SU-DHL-6 (cell line): ENCODE data around the gene GRIN2B.

Experiments
- H2AFZ ChIP-seq: fragments of 200-600 bp; sonication (generic); 2 replicates; pipeline ENCODE4 v1.6.1; 2014; ENCODE audit warnings: low read depth, mild to moderate bottlenecking, moderate library complexity, mixed read lengths, antibody characterized with exemption, low read length; ENCODE audit not compliant: severe bottlenecking
- H3F3A ChIP-seq: fragments of 200-600 bp; shearing (Covaris generic); 2 replicates; pipeline ENCODE4 v1.6.0; 2016; ENCODE audit warnings: antibody characterized with exemption, mild to moderate bottlenecking; ENCODE audit not compliant: insufficient read depth
- H3K27ac ChIP-seq: fragments of 200-600 bp; sonication (generic); 2 replicates; pipeline ENCODE4 v1.5.1; 2016; ENCODE audit warnings: low read depth, mild to moderate bottlenecking, low read length, moderate library complexity, mixed read lengths
- H3K27me3 ChIP-seq: fragments of 200-600 bp; sonication (generic), shearing (Covaris generic); 2 replicates; pipeline ENCODE4 v1.6.0; 2014; ENCODE audit warnings: mild to moderate bottlenecking, low read length
- H3K36me3 ChIP-seq: fragments of 200-600 bp; sonication (generic); 2 replicates; pipeline ENCODE4 v1.6.1; 2014; ENCODE audit warnings: mild to moderate bottlenecking, low read length, mixed read lengths
- H3K4me2 ChIP-seq: fragments of 300-600, 200-600 bp; shearing (Covaris generic), sonication (generic); 2 replicates; pipeline ENCODE4 v1.6.0; 2014; ENCODE audit warnings: low read length, low read depth, mild to moderate bottlenecking; ENCODE audit not compliant: poor library complexity, severe bottlenecking
- H3K4me3 ChIP-seq: fragments of 200-600 bp; sonication (generic); 2 replicates; pipeline ENCODE4 v1.5.1; 2014; ENCODE audit warnings: antibody characterized with exemption, low read length, mild to moderate bottlenecking, mixed read lengths; ENCODE audit not compliant: insufficient read depth, poor library complexity, severe bottlenecking
- H3K79me2 ChIP-seq: fragments of 200-600 bp; sonication (generic); 2 replicates; pipeline ENCODE4 v1.6.1; 2014; ENCODE audit warnings: mild to moderate bottlenecking, low read length, moderate library complexity; ENCODE audit not compliant: insufficient read depth
- H3K9ac ChIP-seq: fragments of 200-600 bp; sonication (generic); 2 replicates; pipeline ENCODE4 v1.7.0; 2014; ENCODE audit warnings: mild to moderate bottlenecking, low read length
- H3K9me2 ChIP-seq: fragments of 200-600 bp; sonication (generic); replicated peaks from 2 replicates; pipeline ENCODE4 v1.6.1; 2014; ENCODE audit warnings: low read length; ENCODE audit not compliant: insufficient read depth
- H3K9me3 ChIP-seq: fragments of 200-600 bp; sonication (generic); 2 replicates; pipeline ENCODE4 v1.6.1; 2014; ENCODE audit warnings: low read length, mixed read lengths; ENCODE audit not compliant: insufficient read depth
- H4K20me1 ChIP-seq: fragments of 200-600 bp; sonication (generic); 2 replicates; pipeline ENCODE4 v1.6.1; 2014; ENCODE audit warnings: low read depth, mild to moderate bottlenecking, antibody characterized with exemption, low read length, moderate library complexity, mixed read lengths
- CTCF ChIP-seq: fragments of 200-600 bp; sonication (generic); IDR thresholded peaks from one replicate; pipeline ENCODE4 v1.5.1; 2017; ENCODE audit warnings: antibody characterized with exemption, mild to moderate bottlenecking, low read length, moderate library complexity; ENCODE audit not compliant: insufficient read depth, poor library complexity, severe bottlenecking
- EZH2phosphoT487 ChIP-seq: fragments of 200-600 bp; sonication (generic), shearing (Covaris generic); conservative IDR thresholded peaks from 2 replicates; pipeline ENCODE4 v1.6.1; 2018; ENCODE audit warnings: mild to moderate bottlenecking, antibody characterized with exemption, low read length, moderate library complexity, mixed read lengths

Gene GRIN2B

GRCh38 chr12:13952096-13952495, 29.3 kb downstream of the GRIN2B start:
- Histone ChIP-seq H3K27me3 (no peaks in the 10 kb centered on the region), H3K79me2 (no peaks in the 10 kb centered on the region), H4K20me1 (no peaks in the 10 kb centered on the region), H3K9me3 (no peaks in the 10 kb centered on the region), H3K4me2 (no peak overlapping the region), H3K4me3 (no peak overlapping the region), H3K36me3 (no peaks in the 10 kb centered on the region), H3F3A (no peaks in the 10 kb centered on the region), H3K27ac (no peak overlapping the region), H3K9ac (no peak overlapping the region), H2AFZ (no peak overlapping the region), H3K9me2 (no peaks in the 10 kb centered on the region)
- no peak for TF ChIP-seq CTCF
- TF ChIP-seq EZH2phosphoT487, result no peak

DNA sequence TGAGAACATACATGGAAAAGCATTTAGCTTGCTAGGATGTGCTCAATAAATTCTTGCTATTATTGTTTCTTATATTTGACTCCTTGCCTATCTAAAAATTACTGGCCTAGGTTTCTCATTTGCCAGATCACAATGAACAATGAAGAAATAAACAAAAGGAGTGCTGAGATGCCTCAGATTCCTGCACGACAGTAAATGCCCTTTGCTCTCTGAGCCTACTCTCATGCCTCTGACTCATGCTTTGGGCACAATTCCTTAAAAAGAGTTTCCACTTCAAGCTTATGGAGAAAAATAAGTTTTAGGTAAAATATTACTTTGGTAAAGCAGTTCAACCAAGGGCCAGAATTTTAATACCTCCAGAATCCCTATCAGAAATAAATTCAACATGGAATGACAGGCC, 30.9 kb downstream of the GRIN2B start:
- no peaks in the 10 kb centered on the region for H3K79me2 ChIP-seq
- H3K4me3 ChIP-seq, result no peak overlapping the region
- H3K4me2 ChIP-seq, result no peak overlapping the region
- no peak for TF ChIP-seq CTCF
- TF ChIP-seq EZH2phosphoT487, result no peak
- H3K9me2 ChIP-seq, result no peaks in the 10 kb centered on the region
- H3K36me3 ChIP-seq, result no peaks in the 10 kb centered on the region
- no peak overlapping the region for H2AFZ ChIP-seq
- H3F3A ChIP-seq, result no peaks in the 10 kb centered on the region
- no peak overlapping the region for H3K27ac ChIP-seq
- H3K9me3 ChIP-seq, result no peaks in the 10 kb centered on the region
- H4K20me1 ChIP-seq, result no peaks in the 10 kb centered on the region
- H3K27me3 ChIP-seq, result no peaks in the 10 kb centered on the region
- H3K9ac ChIP-seq, result no peak overlapping the region

- TF ChIP-seq EZH2phosphoT487 (no peak), CTCF (no peak)
- Histone ChIP-seq H2AFZ (no peak overlapping the region), H4K20me1 (no peaks in the 10 kb centered on the region)
These were observed 32.8 kb downstream of the GRIN2B start for GRCh38 chr12:13948621-13949020.

More at GRCh38 chr12:13948621-13949020, 32.8 kb downstream of the GRIN2B start:
- Histone ChIP-seq H3K4me3 (no peak overlapping the region), H3K79me2 (no peaks in the 10 kb centered on the region), H3K9ac (no peak overlapping the region), H3K27me3 (no peaks in the 10 kb centered on the region), H3K4me2 (no peak overlapping the region), H3F3A (no peaks in the 10 kb centered on the region), H3K9me3 (no peaks in the 10 kb centered on the region), H3K36me3 (no peaks in the 10 kb centered on the region), H3K27ac (no peak overlapping the region), H3K9me2 (no peaks in the 10 kb centered on the region)
